ENCODE results near the gene RGS11.

Gene RGS11

DNA sequence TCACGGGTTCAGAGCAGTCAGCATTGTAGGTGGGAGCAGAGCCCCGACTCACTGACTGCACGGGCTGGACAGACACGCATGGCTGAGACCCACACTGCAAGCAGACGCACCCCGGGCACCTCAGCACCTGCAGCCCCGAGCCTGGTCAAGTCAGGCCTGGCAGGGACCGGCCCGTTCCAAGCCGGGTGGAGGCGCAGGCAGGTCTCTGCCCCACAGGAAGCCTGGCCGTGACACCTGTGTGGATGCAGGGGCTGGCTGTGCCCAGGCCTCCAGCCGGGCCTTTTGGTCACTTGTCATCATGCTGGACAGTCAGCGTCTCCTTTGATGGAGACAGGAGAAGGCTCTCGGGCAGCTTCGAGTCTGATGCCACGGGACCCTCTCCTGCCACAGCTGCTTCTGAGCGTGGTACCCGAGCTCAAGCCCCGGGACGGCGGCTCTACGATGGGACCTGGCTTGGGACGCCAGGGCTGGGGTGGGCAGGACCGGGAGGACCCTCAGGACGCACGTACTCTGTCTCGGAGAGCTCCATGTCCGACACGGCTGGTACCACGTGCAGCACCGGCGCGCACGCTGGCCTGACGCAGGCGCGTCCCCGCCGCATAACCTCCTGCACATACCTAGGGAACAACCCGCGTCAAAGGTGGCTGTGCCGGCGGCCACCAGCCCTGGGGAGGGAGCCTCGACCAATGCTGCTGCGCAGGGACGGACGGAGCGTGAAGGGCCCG lies 15.1 kb upstream of the RGS11 start:
- no peak overlapping the region for H3K27ac ChIP-seq (ENCODE audit: low read length)
- no peak overlapping the region for H3K4me3 ChIP-seq (ENCODE audit: low read length)
- peaks cover 11% of the 10 kb centered on the region for H3K36me3 ChIP-seq (replicated peaks; ENCODE audit: low read depth, low read length)
- TF ChIP-seq, protein P1, sequence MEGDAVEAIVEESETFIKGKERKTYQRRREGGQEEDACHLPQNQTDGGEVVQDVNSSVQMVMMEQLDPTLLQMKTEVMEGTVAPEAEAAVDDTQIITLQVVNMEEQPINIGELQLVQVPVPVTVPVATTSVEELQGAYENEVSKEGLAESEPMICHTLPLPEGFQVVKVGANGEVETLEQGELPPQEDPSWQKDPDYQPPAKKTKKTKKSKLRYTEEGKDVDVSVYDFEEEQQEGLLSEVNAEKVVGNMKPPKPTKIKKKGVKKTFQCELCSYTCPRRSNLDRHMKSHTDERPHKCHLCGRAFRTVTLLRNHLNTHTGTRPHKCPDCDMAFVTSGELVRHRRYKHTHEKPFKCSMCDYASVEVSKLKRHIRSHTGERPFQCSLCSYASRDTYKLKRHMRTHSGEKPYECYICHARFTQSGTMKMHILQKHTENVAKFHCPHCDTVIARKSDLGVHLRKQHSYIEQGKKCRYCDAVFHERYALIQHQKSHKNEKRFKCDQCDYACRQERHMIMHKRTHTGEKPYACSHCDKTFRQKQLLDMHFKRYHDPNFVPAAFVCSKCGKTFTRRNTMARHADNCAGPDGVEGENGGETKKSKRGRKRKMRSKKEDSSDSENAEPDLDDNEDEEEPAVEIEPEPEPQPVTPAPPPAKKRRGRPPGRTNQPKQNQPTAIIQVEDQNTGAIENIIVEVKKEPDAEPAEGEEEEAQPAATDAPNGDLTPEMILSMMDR (IDR thresholded peaks at IDR 0.05; ENCODE audit: low read depth, low read length), result no peak
- TF ChIP-seq EZH2phosphoT487 (IDR thresholded peaks at IDR 0.05; ENCODE audit: low read depth), result no peak
- no peaks in the 10 kb centered on the region for H3K4me1 ChIP-seq (ENCODE audit: low read length)
- H3K9ac ChIP-seq (ENCODE audit: low read length), result no peak overlapping the region
- H3K9me3 ChIP-seq (ENCODE audit: insufficient read depth, low read length), result no peaks in the 10 kb centered on the region
- H3K27me3 ChIP-seq (ENCODE audit: low read depth, low read length), result no peaks in the 10 kb centered on the region
- no peak overlapping the region for H2AFZ ChIP-seq (ENCODE audit: low read depth, low read length)
- no peak overlapping the region for H3K4me2 ChIP-seq (ENCODE audit: low read length)
- H3K79me2 ChIP-seq (ENCODE audit: low read length), result no peaks in the 10 kb centered on the region
- no peaks in the 10 kb centered on the region for H4K20me1 ChIP-seq (ENCODE audit: insufficient read depth, low read length)

- Histone ChIP-seq H3K79me2 (ENCODE audit: low read length) (no peaks in the 10 kb centered on the region), H3K4me3 (ENCODE audit: low read length) (no peak overlapping the region), H3K9me3 (ENCODE audit: insufficient read depth, low read length) (no peaks in the 10 kb centered on the region), H3K9ac (ENCODE audit: low read length) (no peak overlapping the region), H2AFZ (ENCODE audit: low read depth, low read length) (no peak overlapping the region), H3K27ac (ENCODE audit: low read length) (no peak overlapping the region), H3K36me3 (replicated peaks; ENCODE audit: low read depth, low read length) (peaks cover 15% of the 10 kb centered on the region), H3K4me1 (ENCODE audit: low read length) (no peaks in the 10 kb centered on the region), H3K27me3 (ENCODE audit: low read depth, low read length) (no peaks in the 10 kb centered on the region), H3K4me2 (ENCODE audit: low read length) (no peak overlapping the region), H4K20me1 (ENCODE audit: insufficient read depth, low read length) (no peaks in the 10 kb centered on the region)
- TF ChIP-seq, protein P1 (IDR thresholded peaks at IDR 0.05; ENCODE audit: low read depth, low read length), result no peak
- TF ChIP-seq EZH2phosphoT487 (IDR thresholded peaks at IDR 0.05; ENCODE audit: low read depth), result no peak
These were observed 14.4 kb upstream of the RGS11 start for GRCh38 chr16:290015-290680.

GRCh38 chr16:289395-289997 lies 13.8 kb upstream of the RGS11 start:
- peaks cover under 1% of the 10 kb centered on the region for H3K4me1 ChIP-seq (ENCODE audit: low read length)
- H3K9me3 ChIP-seq (ENCODE audit: insufficient read depth, low read length), result no peaks in the 10 kb centered on the region
- no peaks in the 10 kb centered on the region for H4K20me1 ChIP-seq (ENCODE audit: insufficient read depth, low read length)
- H2AFZ ChIP-seq (ENCODE audit: low read depth, low read length), result no peak overlapping the region
- no peak overlapping the region for H3K9ac ChIP-seq (ENCODE audit: low read length)
- no peak overlapping the region for H3K4me3 ChIP-seq (ENCODE audit: low read length)
- H3K27ac ChIP-seq (ENCODE audit: low read length), result no peak overlapping the region
- H3K4me2 ChIP-seq (ENCODE audit: low read length), result no peak overlapping the region
- H3K79me2 ChIP-seq (ENCODE audit: low read length), result peaks cover 6% of the 10 kb centered on the region
- peaks cover 22% of the 10 kb centered on the region for H3K36me3 ChIP-seq (replicated peaks; ENCODE audit: low read depth, low read length)
- TF ChIP-seq, protein P1 (IDR thresholded peaks at IDR 0.05; ENCODE audit: low read depth, low read length), result no peak
- no peak for TF ChIP-seq EZH2phosphoT487 (IDR thresholded peaks at IDR 0.05; ENCODE audit: low read depth)
- H3K27me3 ChIP-seq (ENCODE audit: low read depth, low read length), result no peaks in the 10 kb centered on the region

Data from OCI-LY3 (cell line).